ENCODE measurements around the gene TESMIN. TPM values are rescaled to one million over a fixed set of nuclear protein-coding genes. Genes with fewer than 3 reads are reported as not detected.

TESMIN gene
- total RNA-seq, 1 donor from 2014 or later, result 0.27 TPM

GRCh38 chr11:68763926-68764657 is 12.8 kb upstream of the TESMIN start:
- DNase-seq (ENCODE audit: missing footprints) (no peak), ATAC-seq (peak; percentile 31)
- intact Hi-C loops (cut with DNase I), result no loop called here

- DNase-seq (ENCODE audit: missing footprints) (no peak), ATAC-seq (no peak)
- intact Hi-C loops (cut with DNase I), result no loop called here
These were observed 11.9 kb upstream of the TESMIN start for GRCh38 chr11:68763181-68763721.

- no peak for ATAC-seq
- DNase-seq (ENCODE audit: missing footprints), result no peak
- intact Hi-C loops (cut with DNase I), result no loop called here
These were observed 11.2 kb upstream of the TESMIN start for GRCh38 chr11:68762481-68762880.

- ATAC-seq (no peak), DNase-seq (ENCODE audit: missing footprints) (no peak)
- intact Hi-C loops (cut with DNase I), result no loop called here
These were observed 10.5 kb upstream of the TESMIN start for GRCh38 chr11:68761801-68762200.

- DNase-seq (ENCODE audit: missing footprints), result no peak
These were observed 8.7 kb upstream of the TESMIN start for GRCh38 chr11:68759991-68760390.

GRCh38 chr11:68757711-68758110 is 6.4 kb upstream of the TESMIN start:
- DNase-seq (ENCODE audit: missing footprints), result no peak
- no peak for ATAC-seq
- intact Hi-C loops (cut with DNase I), result no loop called here

More at GRCh38 chr11:68759991-68760390, 8.7 kb upstream of the TESMIN start:
- intact Hi-C loops (cut with DNase I), result no loop called here
- ATAC-seq, result no peak

GRCh38 chr11:68756171-68756766 is 4.9 kb upstream of the TESMIN start:
- ATAC-seq (no peak), DNase-seq (ENCODE audit: missing footprints) (no peak)
- intact Hi-C loops (cut with DNase I), result no loop called here

GRCh38 chr11:68753300-68753699 is 2.0 kb upstream of the TESMIN start:
- intact Hi-C loops (cut with DNase I), result no loop called here
- ATAC-seq, result no peak
- no peak for DNase-seq (ENCODE audit: missing footprints)

- DNase-seq (ENCODE audit: missing footprints) (no peak), ATAC-seq (no peak)
- intact Hi-C loops (cut with DNase I), result no loop called here
These were observed 355 bp downstream of the TESMIN start for GRCh38 chr11:68751004-68751325.

DNA sequence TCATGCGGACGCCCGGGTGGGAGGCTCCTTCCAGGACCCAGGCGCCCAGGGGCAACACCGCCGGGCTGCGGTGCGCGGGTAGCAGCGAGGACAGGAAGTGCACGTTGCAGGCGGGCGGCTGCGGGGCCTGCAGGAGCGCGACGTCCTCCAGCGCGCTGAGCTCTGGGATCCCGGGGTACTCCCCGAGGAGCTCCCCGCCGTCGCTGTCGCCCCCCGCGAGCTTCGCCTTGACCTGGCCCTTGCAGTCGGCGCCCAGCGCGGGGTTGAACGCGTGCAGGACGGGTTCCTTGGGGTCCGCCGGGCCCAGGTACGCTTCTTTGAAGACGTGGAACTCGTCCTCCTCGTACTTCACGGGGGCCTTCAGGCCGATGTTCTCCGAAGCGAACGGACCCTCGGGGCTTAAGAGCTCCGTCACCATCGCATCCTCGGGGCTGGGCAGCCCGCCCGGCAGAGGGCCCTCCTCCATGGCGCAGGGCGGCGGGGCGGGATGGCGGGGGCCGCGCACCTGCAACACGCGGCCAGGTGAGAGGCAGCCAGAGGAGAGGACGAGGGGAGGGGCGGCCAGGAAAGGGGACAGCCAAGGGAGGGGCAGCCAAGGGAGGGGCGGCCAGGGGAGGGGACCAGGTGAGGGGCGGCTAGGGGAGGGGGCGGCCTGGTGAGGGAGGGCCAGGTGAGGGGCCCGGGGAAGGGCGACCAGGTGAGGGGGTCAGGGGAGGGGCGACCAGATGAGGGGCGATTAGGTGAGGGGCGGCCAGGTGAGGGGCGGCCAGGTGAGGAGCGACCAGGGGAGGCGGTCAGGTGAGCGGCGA is 921 bp downstream of the TESMIN start:
- ATAC-seq, result no peak

DNA sequence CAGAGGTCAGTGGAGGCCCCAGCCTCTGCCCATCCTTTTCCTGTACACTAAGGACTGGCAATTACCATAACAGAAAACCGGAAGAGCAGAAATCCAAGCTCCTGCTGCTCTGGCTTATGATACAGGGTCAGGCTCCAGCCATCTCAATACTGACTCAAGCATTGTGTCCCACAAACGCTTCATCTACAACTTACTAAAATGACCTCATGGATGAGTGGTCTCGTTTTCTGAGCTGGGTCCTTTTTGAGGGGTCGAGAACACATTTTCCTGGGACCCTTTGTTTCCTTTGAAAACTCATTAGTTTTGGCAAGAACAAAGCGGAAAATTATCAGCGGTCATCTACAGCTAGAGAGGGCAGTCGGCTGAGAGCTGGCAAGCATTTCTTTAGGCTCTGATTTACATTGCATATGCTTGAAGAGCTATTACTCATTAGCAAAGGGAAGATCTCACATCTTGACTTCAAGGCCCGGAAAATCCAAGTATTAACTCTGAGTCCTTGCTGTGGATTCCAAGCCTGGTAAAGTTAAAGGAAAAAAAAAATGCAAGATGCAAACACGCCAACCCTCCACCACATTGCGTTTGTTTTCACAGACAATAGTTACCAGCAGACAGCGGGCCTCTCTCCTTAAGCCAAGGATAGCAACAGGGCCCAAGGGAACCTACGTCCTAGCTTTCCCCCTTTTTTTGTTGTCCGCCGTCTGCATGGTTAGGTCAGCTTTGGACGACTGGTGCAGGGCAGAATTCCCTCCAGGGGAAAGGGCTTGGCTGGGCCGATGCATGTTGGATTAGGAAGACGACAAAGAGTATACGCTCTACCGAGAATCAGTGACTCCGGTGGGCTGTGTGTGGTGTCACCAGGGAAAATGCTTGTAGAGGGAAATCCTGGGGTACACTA is 1.8 kb downstream of the TESMIN start:
- intact Hi-C loops (cut with DNase I), result no loop called here
- ATAC-seq (no peak), DNase-seq (ENCODE audit: missing footprints) (no peak)

More for the DNA sequence above, 921 bp downstream of the TESMIN start:
- intact Hi-C loops (cut with DNase I), result no loop called here
- DNase-seq (ENCODE audit: missing footprints), result peak; percentile 63

GRCh38 chr11:68748061-68748460 is 3.3 kb downstream of the TESMIN start:
- ATAC-seq (no peak), DNase-seq (ENCODE audit: missing footprints) (no peak)
- intact Hi-C loops (cut with DNase I), result no loop called here

- DNase-seq (ENCODE audit: missing footprints), result no peak
- no peak for ATAC-seq
- intact Hi-C loops (cut with DNase I), result no loop called here
These were observed 7.8 kb downstream of the TESMIN start for GRCh38 chr11:68743539-68743938.

GRCh38 chr11:68741463-68741862 is 9.9 kb downstream of the TESMIN start:
- DNase-seq (ENCODE audit: missing footprints), result no peak
- intact Hi-C loops (cut with DNase I), result no loop called here
- ATAC-seq, result no peak

DNA sequence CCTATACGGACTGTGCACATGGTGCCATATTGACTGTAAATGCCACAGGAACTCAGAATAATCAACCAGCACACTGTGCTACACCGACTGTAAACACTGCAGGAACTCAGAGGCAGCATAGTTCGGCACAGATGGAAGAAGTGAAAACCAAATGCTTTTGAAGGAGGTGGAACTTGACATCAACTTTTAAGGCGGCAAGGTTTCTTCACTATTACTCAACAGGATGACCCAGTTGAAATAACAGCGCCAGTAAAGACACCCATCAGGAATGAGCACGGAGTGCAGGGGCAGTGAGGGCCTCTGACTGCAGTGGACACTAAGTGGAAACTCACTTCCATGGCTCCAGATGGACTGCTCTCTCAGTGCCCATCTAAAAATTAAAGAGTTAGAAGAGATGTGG is 15.7 kb downstream of the TESMIN start:
- intact Hi-C loops (cut with DNase I), result no loop called here
- DNase-seq (ENCODE audit: missing footprints) (no peak), ATAC-seq (no peak)

- intact Hi-C loops (cut with DNase I), result no loop called here
- DNase-seq (ENCODE audit: missing footprints), result no peak
- ATAC-seq, result no peak
These were observed 16.2 kb downstream of the TESMIN start for GRCh38 chr11:68735125-68735524.

GRCh38 chr11:68734111-68734510 is 17.2 kb downstream of the TESMIN start:
- no peak for DNase-seq (ENCODE audit: missing footprints)
- intact Hi-C loops (cut with DNase I), result no loop called here
- ATAC-seq, result no peak

GRCh38 chr11:68727783-68728182 is 23.5 kb downstream of the TESMIN start:
- ATAC-seq (no peak), DNase-seq (ENCODE audit: missing footprints) (no peak)
- intact Hi-C loops (cut with DNase I), result no loop called here

- intact Hi-C loops (cut with DNase I), result no loop called here
- DNase-seq (ENCODE audit: missing footprints) (no peak), ATAC-seq (no peak)
These were observed 27.0 kb downstream of the TESMIN start for GRCh38 chr11:68724293-68724692.

Measured in Right ventricle myocardium inferior (tissue), 1 donor.